ENCODE results near the gene CEP44.
"Not testable (repeated sequence)": the region's sequence is repeated elsewhere in the genome, so short reads cannot be mapped to it uniquely, and the experiment has no call there.

The CEP44 gene, protein sequence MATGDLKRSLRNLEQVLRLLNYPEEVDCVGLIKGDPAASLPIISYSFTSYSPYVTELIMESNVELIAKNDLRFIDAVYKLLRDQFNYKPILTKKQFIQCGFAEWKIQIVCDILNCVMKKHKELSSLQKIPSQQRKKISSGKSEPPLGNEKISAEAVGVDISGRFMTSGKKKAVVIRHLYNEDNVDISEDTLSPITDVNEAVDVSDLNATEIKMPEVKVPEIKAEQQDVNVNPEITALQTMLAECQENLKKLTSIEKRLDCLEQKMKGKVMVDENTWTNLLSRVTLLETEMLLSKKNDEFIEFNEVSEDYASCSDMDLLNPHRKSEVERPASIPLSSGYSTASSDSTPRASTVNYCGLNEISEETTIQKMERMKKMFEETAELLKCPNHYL

DNA sequence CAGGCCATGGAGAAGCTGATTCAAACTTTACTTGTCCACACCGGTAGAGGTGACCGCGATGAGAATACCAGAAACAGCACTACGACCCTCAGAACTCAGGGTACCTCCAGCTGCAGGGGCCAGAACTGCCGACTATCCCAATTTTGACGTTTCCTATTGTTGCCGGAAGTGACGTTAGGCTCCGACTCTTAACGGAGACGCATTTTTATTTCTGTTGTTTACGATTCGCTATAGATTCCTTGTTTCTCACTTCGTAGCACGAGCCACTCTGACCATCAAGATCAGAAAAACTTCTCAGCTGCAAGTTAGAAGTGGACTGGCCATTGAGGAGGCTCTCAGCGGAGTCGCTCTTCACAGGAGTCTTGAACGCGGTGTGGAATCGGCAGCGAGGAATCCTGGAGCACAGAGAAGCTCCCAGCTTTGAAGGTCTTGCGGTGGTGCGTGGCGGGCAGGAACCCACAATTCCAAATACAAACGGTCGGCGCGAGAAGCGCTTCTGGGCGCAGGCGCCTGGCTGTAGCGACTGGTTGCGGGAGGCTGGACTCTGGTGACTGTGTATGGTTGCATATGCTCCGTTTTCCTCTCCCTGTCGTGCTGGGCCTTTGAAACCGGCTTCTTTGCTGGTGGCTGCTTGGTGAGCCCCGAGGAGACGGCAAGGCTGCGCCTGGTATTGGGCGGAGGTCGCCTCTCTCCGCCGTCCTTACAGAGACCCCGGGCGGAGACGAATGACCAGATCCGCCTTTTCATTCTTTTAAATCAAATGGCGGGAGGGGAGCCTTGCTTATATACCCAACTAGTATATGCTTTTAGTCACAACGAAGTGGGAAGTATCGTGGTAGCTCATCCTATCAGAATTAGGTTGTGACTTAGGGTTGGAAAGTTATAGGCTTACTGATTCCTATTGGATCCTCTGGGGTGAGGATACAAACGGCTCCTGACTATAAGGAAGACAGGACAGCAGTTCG lies at the start of gene CEP44, which contains the start of gene FBXO8:
CEP44 (plus strand) TSS at position 405 of the 965 bp plus-strand sequence. CDS start 15,211 bp downstream, outside the sequence.
FBXO8 (minus strand) TSS at position 161 of the 965 bp plus-strand sequence. CDS start 20,575 bp downstream, outside the sequence.
- peak; percentile 51 to 53 for DNase-seq

DNA sequence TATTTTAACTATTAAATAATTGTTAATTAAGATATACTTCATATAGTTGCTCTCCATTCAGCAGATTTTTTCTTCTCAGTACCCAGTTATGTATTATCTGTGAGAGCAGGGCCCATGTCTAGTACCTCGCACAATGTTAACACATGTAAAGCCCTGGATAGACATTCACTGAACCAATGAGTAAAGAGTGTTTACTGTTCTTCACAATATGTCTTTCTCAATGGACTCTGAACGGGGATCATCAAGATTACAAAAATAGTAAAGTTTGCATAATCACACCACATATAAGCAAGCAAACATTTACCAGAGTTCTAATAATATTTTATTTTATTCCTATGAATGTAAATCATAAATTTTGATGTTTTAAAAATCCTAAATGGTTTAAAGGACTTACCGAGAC lies 47.4 kb upstream of the CEP44 start:
- DNase-seq, result no peak

DNA sequence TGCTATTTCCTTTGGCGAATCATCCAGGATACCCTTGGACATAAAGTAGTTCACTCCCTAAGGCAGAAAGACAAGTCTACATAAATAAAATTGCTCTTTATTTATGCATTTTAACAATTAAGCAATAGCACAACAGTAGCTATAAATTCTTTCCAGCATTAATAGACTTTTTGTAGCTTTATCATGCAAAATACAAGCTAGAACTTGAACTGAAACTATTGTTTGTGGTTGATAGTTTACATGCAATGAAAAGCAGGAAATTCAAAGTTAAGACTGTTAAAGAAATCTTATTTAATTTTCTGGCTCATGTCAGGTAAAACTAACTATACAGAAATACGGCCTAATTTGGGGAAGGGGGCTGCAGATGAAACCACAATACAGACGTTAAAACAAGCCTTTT lies 42.5 kb upstream of the CEP44 start:
- DNase-seq, result no peak

DNA sequence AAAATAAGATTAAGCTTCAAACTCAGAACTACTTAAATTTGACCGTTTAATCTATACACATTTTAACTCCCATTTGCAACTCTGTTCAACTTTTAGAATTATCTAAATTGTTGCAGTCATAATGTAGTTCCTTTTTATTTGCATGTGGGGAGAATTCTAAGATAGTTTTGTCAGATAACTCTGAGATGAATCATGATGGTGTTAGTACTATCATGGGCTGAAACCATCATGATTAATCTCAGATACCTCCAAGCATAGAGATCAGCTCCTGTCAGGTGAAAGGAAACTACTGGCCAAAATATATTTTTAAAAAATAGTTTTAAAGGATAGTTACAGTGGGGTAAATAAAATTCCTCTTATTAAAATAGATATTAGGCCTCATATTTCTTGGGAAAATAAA lies 39.3 kb upstream of the CEP44 start:
- no peak for DNase-seq

DNA sequence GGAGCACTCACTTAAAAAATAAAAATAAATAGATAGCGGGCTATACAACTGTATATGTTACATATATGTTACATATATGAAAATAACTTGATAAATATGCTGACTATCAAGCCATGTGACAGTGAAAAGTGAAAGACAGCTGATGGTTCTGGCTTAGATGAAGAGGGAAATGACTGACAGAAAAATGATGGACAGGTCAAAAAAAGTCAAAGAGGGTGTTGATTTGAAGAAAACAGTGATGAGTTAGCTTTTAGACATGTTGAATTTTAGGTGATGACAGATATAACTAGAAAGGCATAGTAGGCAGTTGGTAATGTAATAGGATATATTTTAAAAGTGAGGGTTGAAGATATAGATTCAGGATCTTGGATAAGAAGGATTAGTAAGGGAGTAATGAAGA lies 38.0 kb upstream of the CEP44 start:
- DNase-seq, result no peak

DNA sequence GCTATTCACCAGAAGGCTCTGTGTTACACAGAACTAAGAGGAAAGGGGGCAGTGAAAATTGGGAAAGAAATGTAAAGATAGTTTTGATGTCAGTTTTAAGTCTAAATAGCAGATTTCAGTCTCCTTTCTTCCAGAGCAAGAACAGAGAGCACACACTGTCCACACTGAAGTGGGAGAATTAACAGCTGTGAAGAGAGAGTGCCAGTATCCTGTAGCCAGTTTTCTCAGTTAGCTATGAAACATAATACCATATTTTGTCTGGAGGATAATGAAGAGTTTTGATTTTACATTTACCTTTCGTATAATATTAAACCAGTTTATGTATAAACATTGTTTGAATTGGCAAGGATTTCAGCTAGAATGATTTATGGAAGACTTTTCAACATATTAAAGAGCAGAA lies 35.3 kb upstream of the CEP44 start:
- no peak for DNase-seq

DNA sequence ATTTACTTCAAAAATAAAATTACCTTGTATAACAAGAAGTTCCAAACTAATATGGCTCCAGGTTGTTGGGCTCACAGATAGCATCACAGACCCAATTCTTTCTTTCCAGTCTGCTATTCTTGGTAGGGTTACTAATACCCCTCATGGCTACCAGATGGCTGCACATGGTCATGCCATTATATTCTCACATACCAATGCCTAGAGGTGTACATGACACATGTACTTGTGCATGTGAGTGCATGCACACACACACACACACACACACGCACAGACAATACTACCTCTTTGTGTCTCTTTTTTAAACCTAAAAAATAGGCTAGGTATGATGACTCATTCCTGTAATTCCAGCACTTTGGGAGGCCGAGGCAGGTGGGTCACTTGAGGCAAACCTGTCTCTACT lies 31.3 kb upstream of the CEP44 start:
- DNase-seq, result no peak

DNA sequence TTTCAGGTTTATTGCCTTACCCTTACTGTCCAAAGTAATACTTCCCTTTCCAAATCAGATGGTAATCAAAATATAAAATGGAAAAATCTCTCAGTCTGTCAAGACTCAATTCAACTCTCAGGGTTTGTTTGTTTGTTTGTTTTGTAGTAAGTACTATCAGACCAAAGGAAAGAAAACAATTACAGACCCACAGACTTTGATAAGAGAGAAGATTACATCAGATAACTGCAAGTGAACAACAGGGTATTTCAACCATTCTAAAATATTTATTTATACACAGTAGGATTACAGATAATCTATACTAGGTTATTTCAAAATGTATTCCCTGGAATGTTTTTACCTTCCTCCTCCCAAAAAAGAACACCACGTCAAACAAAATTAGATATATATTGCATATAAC lies 29.1 kb upstream of the CEP44 start:
- no peak for DNase-seq

DNA sequence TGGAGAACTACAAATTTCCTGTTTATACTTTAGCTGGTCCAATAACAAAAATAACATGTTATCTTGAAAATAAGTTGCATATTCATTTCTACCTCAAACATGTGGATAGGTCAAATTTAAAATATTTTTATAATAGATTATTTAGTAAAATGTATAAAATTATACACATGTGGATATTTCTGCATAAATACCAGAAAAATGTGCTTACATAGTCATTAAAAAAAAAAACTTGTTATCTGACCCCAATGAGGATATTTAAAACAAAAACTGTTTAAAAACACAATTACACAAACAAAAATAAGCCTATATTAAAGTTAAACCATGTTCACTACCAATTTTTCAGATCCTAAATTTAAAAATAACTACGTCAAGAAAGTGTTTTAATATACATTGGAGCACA lies 28.3 kb upstream of the CEP44 start:
- DNase-seq, result no peak

DNA sequence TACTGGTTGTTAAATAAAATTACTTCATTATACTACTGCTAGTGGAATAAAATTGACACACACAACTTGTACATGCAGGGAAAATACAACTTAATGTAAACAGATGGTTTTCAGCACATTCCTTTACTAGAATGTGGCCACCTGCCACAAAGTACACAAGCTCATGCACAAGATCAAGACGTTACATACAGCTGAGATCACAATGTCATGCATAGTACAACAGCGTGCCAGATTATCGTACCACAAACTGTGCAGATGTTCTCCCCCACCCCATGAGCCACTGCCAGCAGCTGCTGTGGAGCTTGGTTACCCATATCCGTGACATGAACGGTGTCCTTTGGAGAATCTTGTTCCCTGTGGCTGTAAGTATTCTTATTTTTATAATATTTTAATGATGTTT lies 27.9 kb upstream of the CEP44 start:
- no peak for DNase-seq

DNA sequence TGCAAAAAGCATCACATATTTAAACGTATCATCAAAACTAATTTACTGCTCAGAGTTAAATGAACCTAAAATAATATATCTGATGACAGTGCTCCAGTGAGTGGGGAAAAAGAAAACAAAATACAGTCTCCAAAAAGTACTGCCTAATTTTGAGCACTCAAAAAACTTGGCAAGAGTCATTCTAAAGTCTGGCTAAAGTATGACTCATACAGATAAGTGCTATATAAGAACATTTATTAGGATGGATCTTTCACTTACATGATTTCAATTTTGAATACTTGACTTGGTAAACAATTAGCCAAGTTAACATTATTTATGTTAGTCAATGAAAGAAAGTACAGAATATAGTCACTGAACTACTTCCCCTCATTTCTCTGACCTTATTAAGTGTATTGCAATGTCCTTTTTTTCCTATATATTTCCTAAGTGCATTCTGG lies 27.4 kb upstream of the CEP44 start:
- no peak for DNase-seq

DNA sequence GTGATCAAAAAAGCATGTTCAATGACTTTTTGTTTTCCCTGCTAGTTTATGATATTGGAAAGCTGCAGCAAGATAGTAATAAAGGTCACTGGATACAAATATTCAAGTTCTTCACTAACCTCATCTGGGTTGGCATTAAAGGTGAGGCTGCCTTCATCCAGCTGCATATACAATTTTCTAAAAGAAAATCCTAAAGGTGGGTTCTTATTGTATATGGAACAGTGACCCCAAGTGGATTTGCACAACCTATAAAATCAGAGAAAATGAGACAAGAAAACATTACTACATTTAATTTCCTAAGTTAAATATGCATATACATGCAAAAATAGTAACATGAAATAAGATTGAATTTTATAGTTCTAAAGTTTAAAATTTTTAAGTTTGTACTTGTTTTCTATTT lies 24.1 kb upstream of the CEP44 start:
- no peak for DNase-seq

DNA sequence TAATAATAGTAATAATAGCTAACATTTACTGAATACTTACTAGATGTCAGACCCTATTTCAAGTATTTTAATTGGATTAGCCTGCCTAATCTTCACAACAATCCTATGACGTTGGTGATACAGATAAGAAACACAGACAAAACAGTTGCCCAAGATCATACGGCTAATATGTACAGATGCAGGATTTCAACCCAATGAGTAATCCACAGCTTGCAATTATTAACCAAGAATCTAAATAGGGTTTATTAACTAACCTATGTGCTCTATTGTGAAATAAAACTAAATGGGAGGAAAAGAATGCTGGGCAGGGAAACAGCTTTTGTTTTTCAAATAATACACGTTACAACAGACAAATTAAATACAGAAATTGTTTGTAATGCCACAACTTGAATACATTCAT lies 23.6 kb upstream of the CEP44 start:
- DNase-seq, result no peak

DNA sequence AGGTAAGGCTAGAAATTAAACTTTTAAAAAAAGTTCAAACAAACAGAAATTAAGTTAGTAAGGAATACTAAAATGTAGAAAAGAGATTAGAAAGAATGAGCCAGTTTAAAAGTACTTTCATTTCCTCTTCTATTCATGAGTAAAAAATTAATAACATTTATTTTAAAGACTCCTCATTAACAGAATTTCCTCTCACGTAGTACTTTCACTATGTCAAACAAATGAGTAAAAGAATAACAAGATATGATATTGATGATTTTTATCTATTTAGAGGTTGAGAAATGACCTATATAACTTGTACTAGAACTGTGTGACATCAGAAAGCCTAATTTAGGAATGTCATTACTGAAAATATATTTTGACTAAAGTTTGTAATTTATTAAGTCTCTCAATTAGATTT lies 22.3 kb upstream of the CEP44 start:
- DNase-seq, result not testable (repeated sequence)

DNA sequence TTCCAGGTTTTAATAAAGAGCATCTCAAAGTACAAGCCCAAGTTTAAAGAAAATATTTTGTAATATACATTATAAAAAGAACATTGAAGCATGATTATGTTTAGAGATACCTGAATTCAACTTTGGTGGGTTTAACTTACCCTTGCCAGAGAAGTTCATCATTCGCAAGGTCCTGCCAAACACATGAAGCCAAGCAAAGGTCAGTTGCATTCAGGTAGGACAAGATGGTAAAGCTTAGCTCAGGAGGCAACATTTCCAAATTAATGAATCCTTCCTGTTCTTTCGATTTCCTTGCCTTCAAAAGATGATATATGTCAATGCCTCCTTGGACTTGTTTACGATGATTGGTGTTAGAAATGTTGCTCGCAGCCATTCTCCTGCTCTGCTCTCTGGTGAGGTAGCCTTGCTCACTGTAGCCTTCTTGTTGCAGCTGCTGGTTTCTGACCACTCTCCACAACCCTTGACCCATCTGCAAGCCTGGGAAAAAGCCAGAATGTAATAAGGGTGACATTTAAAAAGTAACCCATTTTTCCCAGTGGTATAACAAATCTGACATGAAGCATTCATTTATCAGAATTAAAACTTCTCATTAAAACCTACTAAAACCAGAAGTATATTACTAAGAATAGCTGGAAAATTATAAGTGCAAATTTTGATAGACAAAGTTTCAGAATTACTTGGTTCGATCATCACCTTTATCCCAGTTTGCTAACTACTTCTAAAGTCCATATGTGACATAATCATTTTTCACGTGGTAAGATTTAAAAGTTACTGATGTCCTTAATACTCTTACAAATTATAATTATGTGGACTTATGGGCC lies 20.9 kb upstream of the CEP44 start:
- DNase-seq, result no peak

DNA sequence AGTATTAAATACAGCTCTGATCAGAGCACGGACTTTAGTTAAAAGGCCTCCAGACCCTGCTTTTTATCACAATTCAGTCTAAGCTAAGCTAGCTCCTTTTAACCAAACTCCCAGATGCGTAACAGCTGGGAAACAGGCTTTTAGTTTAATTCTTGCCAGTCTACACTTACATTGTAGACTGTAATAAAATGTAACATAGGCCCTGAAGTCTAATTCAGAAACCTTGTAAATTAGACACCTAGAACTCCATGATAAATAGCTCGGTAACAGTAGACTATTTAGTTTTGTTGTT lies 20.3 kb upstream of the CEP44 start:
- DNase-seq, result no peak

DNA sequence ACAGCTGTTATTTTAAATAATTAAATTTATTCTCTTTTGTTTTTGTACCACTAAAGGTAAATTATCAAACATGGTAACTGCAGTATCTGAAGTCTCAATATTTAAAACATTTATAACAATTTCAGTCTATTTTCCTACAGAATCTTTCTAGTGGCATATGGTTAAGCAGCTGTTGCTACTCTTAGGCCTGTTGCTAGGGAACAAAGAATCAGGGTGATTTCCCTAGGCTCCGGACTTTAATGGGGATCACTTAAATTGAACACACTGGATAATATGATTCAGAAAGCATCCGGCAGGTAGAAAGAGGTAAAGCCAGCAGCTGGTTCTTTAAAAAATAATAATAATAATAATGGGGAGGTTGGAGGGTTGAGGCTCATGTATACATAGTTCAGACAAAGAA lies 17.8 kb upstream of the CEP44 start:
- DNase-seq, result no peak

DNA sequence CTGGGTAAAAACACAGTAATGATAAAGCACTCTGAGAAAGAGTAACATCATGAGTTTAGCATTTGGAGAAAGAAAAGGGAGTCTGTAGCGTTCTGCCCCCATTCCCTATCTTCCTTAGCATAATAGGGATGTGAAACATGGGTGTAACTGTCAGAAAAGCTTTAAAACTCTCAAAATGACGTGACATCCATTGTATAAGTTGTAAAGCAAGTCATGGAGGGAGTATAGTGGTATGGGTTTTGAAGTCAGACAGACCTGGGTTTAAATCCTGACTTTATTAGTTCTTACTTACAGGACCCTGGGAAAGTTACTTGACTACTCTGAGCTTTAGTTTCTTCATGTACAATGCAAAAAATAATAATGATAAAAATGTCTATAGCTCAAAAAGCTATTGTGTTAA lies 17.3 kb upstream of the CEP44 start:
- no peak for DNase-seq

DNA sequence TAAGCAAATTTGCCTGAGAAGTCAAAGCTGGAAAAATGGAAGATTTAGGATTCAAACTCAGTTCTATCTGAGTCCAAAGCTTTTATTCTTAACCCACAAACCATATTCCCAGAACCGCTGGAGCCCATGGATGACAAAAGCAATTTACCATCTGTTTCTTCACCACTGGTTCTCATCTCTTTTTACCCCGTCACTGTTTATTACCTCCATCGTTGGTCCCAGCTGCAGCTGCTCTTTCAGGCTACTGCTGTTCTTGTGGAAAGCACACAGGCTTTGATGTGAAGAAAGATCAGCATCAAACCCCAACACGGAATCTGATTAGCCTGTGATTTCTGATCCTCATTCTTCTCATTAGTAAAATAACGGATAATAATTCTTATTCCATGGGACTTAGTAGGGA lies 9.8 kb upstream of the CEP44 start:
- no peak for DNase-seq

DNA sequence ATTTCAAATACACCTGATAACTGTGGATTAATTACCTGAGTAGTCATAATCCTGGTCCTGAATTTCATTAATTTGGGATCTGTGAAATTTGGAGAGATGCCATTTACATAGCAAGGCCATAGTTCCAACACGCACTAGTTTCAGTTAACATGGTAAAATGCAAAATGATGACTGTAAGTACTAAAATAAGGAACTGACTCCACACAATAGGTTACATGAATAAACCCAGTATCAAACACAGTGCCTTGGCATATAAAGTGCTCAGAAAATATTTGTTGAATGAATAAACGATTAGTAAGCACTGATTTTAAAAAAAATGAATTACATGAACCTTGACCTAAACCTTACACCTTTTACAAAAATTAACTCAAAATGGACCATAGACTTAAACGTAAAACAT lies 9.3 kb upstream of the CEP44 start:
- no peak for DNase-seq

DNA sequence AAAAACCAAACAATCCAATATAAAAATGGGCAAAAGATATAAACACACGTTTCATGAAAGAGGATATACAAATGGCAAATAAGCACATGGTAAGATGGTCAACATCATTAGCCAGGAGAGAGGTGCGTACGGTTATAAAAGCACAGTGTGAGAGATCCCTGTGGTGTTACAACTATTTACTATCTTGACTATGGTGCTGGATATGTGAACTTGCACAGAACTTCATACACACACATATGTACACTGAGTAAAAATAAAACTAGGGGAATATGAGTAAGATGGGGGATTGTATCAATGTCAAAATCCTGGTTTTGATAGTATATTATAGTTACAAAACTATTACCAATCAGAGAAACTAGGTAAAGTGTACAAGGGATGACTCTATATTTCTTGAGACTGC lies 8.6 kb upstream of the CEP44 start:
- no peak for DNase-seq

DNA sequence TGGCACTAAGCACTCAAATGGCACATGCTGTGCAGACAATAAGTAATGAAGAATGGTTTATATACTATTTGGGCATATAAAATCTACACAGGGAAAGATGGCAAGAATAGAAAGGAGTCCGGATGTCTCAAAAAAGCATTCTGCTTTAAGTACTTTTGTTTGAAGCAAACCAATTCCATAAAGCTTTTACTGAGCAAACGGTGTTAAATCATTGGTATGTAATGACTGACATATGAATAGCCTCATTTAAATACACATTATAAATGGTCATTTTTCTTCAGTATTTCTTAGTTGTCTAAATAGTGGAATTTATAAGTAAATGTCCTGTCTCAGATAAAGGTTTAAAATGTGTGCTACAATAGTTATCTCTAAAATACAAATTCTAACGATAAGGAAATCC lies 6.3 kb upstream of the CEP44 start:
- no peak for DNase-seq

DNA sequence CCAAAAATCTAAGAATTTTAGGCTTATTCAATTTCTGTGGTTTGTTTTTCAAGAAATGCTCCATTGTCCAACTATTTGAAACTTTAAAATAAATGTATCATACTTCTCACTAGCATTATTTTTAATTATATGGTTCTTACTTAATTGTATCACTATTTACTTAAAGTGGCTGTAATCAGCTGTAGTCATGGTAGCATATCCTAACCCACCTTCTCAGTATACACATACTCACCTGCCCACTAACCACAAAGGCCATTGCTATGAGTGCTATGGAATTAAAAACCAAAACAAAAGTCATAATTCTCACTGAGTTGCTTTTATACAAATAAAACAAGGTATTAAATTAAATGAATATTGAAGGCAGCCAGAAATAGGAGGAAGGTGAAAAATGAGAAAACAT lies 5.2 kb upstream of the CEP44 start:
- no peak for DNase-seq

Data from stimulated activated CD4-positive, alpha-beta T cell treated with anti-CD3 and anti-CD28 coated beads, Interleukin-4, amount 100 ng/mL, for 4 hours (primary cell).